HepG2 (cell line): ENCODE results near the gene PRKCD. TPM values are rescaled to one million over a fixed set of nuclear protein-coding genes. Genes with fewer than 3 reads are reported as not detected.

ENCODE experiments used
- ADNP ChIP-seq: sonication (generic); formaldehyde crosslinking; IDR thresholded peaks from 2 replicates; pipeline ENCODE4 v1.4.0; 2020; ENCODE audit warnings: missing genetic modification reagents
- KLF16 ChIP-seq, 2 experiments: sonication (generic) in 1 of 2; formaldehyde crosslinking in 1 of 2; IDR thresholded peaks; 2 replicates each; pipeline versions ENCODE4 v1.6.1 to v1.8.0; 2016 to 2023; ENCODE audit warnings: missing genetic modification reagents in 2 of 2, missing compliant biosample characterization in 1 of 2
- MYNN ChIP-seq: sonication (generic); formaldehyde crosslinking; IDR thresholded peaks from 2 replicates; pipeline ENCODE4 v1.4.0; 2020; ENCODE audit warnings: mild to moderate bottlenecking, low read depth, missing genetic modification reagents
- SPEN ChIP-seq: sonication (generic); formaldehyde crosslinking; IDR thresholded peaks from 2 replicates; pipeline ENCODE4 v1.5.1; 2020; ENCODE audit warnings: low read depth, mild to moderate bottlenecking, missing genetic modification reagents
- ZFP36L2 ChIP-seq: sonication (generic); formaldehyde crosslinking; IDR thresholded peaks from 2 replicates; pipeline ENCODE4 v1.4.0; 2020; ENCODE audit warnings: missing genetic modification reagents
- ZNF121 ChIP-seq: sonication (generic); formaldehyde crosslinking; IDR thresholded peaks from 2 replicates; pipeline ENCODE4 v1.5.0; 2020; ENCODE audit warnings: mild to moderate bottlenecking, missing genetic modification reagents
- ZNF432 ChIP-seq: sonication (generic); formaldehyde crosslinking; IDR thresholded peaks from 2 replicates; pipeline ENCODE4 v1.5.0; 2020; ENCODE audit warnings: missing genetic modification reagents, mild to moderate bottlenecking, borderline replicate concordance
- ZNF614 ChIP-seq: IDR thresholded peaks from 2 replicates; pipeline ENCODE4 v1.6.1; 2018; ENCODE audit warnings: missing biosample characterization, missing genetic modification reagents, inconsistent platforms, borderline replicate concordance
- ZNF768 ChIP-seq: sonication (generic); formaldehyde crosslinking; IDR thresholded peaks from 2 replicates; pipeline ENCODE4 v1.4.0; 2020; ENCODE audit warnings: missing genetic modification reagents
- polyA plus RNA-seq, 8 experiments: library from polyadenylated mRNA; depleted of rRNA in 3 of 8; stranded (reverse) in 7 of 8; unstranded in 1 of 8; fragments of >200 nt; fragmentation: Illumina TruSeq in 4 of 8; extraction: Trizol in 4 of 8; gene quantifications; 2 replicates each; pipeline versions ENCODE4 v1.2.1 to v1.2.3, GENCODE V29; 2011 to 2016; ENCODE audit warnings: low read depth in 4 of 8, missing spikeins in 1 of 8, mixed read lengths in 1 of 8; ENCODE audit not compliant: insufficient read depth in 1 of 8
- total RNA-seq, 5 experiments: library from RNA; depleted of rRNA; stranded (reverse); fragments of >200 nt; fragmentation: Illumina TruSeq; extraction: Trizol; gene quantifications; 2 replicates each; pipeline ENCODE4 v1.2.3, GENCODE V29; 2016; ENCODE audit warnings: low read depth in 1 of 5
- TF ChIP-seq, protein P1 (sequence below): IDR thresholded peaks from 2 replicates; pipeline ENCODE4 v1.4.0; 2020; ENCODE audit warnings: mild to moderate bottlenecking, missing genetic modification reagents
- TF ChIP-seq, protein P2 (sequence below): sonication (generic); formaldehyde crosslinking; IDR thresholded peaks from 2 replicates; pipeline ENCODE4 v1.9.0; 2021; ENCODE audit warnings: missing genetic modification reagents, borderline replicate concordance
- TF ChIP-seq, protein P3 (sequence below): sonication (generic); formaldehyde crosslinking; IDR thresholded peaks from 2 replicates; pipeline ENCODE4 v1.8.0; 2022; ENCODE audit warnings: missing genetic modification reagents, mild to moderate bottlenecking, inconsistent platforms, borderline replicate concordance
- TF ChIP-seq, protein P4 (sequence below): sonication (generic); formaldehyde crosslinking; conservative IDR thresholded peaks from 2 replicates; pipeline ENCODE4 v1.8.1; 2023; ENCODE audit warnings: missing genetic modification reagents
- TF ChIP-seq, protein P5 (sequence below): sonication (generic); formaldehyde crosslinking; IDR thresholded peaks from 2 replicates; pipeline ENCODE4 v1.9.0; 2022; ENCODE audit warnings: missing genetic modification reagents, mild to moderate bottlenecking, borderline replicate concordance
- TF ChIP-seq, protein P6 (sequence below): sonication (generic); formaldehyde crosslinking; IDR thresholded peaks from 2 replicates; pipeline ENCODE4 v1.4.0; 2020; ENCODE audit warnings: mild to moderate bottlenecking, missing genetic modification reagents

Gene PRKCD
- total and polyA plus RNA-seq, 2 of the 13 experiments (the other 11 are each of a cell fraction or from before 2014, with no cell fraction given) = 1.6 to 40.7 TPM

DNA sequence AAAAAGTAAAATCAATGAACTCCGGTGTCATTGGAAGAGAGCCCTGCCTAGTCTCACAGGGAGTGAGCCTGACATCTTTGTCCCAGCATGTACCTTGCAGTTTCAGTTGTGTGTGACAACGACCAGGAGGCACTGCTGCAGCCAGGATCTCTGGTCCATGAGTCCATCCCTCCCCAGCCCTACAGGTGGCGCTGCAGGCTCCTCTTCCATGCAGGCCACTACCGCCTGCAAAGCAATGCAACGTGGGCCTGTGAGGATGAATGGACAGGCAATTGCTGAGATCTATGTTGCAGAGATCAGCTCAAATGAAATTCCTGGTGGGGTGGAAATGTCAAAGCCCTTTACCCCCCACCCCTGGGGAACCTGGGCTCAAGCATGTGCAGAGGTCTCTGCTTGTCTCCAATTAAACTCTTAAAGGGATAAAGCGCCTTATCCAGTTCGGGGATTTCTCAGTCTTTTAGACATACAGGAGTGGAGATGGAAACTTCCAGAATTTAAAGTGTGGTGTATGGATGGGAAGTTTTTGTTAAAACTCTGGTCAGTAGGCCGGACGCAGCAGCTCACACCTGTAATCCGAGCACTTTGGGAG, 59.0 kb downstream of the PRKCD start (continued):
- TF ChIP-seq ZNF768 (CRISPR knock-in tag) = peak; percentile 84
- TF ChIP-seq ZNF614 (CRISPR knock-in tag) = no peak
- peak in 1 of 2 experiments; percentile 40; a peak in 1 of 4 replicates for TF ChIP-seq KLF16 (CRISPR knock-in tag; IDR thresholded peaks at IDR 0.05)
- TF ChIP-seq ZFP36L2 (CRISPR knock-in tag) = no peak
- TF ChIP-seq, protein P1, sequence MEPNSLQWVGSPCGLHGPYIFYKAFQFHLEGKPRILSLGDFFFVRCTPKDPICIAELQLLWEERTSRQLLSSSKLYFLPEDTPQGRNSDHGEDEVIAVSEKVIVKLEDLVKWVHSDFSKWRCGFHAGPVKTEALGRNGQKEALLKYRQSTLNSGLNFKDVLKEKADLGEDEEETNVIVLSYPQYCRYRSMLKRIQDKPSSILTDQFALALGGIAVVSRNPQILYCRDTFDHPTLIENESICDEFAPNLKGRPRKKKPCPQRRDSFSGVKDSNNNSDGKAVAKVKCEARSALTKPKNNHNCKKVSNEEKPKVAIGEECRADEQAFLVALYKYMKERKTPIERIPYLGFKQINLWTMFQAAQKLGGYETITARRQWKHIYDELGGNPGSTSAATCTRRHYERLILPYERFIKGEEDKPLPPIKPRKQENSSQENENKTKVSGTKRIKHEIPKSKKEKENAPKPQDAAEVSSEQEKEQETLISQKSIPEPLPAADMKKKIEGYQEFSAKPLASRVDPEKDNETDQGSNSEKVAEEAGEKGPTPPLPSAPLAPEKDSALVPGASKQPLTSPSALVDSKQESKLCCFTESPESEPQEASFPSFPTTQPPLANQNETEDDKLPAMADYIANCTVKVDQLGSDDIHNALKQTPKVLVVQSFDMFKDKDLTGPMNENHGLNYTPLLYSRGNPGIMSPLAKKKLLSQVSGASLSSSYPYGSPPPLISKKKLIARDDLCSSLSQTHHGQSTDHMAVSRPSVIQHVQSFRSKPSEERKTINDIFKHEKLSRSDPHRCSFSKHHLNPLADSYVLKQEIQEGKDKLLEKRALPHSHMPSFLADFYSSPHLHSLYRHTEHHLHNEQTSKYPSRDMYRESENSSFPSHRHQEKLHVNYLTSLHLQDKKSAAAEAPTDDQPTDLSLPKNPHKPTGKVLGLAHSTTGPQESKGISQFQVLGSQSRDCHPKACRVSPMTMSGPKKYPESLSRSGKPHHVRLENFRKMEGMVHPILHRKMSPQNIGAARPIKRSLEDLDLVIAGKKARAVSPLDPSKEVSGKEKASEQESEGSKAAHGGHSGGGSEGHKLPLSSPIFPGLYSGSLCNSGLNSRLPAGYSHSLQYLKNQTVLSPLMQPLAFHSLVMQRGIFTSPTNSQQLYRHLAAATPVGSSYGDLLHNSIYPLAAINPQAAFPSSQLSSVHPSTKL (CRISPR knock-in tag) = peak; percentile 48; the same call in 1 of the 2 replicates
- TF ChIP-seq, protein P2, sequence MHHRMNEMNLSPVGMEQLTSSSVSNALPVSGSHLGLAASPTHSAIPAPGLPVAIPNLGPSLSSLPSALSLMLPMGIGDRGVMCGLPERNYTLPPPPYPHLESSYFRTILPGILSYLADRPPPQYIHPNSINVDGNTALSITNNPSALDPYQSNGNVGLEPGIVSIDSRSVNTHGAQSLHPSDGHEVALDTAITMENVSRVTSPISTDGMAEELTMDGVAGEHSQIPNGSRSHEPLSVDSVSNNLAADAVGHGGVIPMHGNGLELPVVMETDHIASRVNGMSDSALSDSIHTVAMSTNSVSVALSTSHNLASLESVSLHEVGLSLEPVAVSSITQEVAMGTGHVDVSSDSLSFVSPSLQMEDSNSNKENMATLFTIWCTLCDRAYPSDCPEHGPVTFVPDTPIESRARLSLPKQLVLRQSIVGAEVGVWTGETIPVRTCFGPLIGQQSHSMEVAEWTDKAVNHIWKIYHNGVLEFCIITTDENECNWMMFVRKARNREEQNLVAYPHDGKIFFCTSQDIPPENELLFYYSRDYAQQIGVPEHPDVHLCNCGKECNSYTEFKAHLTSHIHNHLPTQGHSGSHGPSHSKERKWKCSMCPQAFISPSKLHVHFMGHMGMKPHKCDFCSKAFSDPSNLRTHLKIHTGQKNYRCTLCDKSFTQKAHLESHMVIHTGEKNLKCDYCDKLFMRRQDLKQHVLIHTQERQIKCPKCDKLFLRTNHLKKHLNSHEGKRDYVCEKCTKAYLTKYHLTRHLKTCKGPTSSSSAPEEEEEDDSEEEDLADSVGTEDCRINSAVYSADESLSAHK (CRISPR knock-in tag) = no peak
- TF ChIP-seq, protein P3, sequence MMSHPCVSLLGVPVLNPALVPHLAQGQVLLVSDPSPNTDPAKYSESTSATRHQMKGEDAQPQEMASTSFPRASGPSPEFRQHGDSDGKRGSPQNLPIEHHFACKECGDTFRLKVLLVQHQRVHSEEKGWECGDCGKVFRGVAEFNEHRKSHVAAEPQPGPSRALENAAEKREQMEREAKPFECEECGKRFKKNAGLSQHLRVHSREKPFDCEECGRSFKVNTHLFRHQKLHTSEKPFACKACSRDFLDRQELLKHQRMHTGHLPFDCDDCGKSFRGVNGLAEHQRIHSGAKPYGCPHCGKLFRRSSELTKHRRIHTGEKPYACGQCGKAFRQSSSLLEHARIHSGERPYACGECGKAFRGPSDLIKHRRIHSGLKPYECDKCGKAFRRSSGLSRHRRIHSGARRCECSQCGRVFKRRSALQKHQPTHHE (CRISPR knock-in tag) = no peak
- TF ChIP-seq, protein P4, sequence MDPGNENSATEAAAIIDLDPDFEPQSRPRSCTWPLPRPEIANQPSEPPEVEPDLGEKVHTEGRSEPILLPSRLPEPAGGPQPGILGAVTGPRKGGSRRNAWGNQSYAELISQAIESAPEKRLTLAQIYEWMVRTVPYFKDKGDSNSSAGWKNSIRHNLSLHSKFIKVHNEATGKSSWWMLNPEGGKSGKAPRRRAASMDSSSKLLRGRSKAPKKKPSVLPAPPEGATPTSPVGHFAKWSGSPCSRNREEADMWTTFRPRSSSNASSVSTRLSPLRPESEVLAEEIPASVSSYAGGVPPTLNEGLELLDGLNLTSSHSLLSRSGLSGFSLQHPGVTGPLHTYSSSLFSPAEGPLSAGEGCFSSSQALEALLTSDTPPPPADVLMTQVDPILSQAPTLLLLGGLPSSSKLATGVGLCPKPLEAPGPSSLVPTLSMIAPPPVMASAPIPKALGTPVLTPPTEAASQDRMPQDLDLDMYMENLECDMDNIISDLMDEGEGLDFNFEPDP (CRISPR knock-in tag) = no peak
- TF ChIP-seq, protein P5, sequence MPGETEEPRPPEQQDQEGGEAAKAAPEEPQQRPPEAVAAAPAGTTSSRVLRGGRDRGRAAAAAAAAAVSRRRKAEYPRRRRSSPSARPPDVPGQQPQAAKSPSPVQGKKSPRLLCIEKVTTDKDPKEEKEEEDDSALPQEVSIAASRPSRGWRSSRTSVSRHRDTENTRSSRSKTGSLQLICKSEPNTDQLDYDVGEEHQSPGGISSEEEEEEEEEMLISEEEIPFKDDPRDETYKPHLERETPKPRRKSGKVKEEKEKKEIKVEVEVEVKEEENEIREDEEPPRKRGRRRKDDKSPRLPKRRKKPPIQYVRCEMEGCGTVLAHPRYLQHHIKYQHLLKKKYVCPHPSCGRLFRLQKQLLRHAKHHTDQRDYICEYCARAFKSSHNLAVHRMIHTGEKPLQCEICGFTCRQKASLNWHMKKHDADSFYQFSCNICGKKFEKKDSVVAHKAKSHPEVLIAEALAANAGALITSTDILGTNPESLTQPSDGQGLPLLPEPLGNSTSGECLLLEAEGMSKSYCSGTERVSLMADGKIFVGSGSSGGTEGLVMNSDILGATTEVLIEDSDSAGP = peak; percentile 67
- TF ChIP-seq, protein P6, sequence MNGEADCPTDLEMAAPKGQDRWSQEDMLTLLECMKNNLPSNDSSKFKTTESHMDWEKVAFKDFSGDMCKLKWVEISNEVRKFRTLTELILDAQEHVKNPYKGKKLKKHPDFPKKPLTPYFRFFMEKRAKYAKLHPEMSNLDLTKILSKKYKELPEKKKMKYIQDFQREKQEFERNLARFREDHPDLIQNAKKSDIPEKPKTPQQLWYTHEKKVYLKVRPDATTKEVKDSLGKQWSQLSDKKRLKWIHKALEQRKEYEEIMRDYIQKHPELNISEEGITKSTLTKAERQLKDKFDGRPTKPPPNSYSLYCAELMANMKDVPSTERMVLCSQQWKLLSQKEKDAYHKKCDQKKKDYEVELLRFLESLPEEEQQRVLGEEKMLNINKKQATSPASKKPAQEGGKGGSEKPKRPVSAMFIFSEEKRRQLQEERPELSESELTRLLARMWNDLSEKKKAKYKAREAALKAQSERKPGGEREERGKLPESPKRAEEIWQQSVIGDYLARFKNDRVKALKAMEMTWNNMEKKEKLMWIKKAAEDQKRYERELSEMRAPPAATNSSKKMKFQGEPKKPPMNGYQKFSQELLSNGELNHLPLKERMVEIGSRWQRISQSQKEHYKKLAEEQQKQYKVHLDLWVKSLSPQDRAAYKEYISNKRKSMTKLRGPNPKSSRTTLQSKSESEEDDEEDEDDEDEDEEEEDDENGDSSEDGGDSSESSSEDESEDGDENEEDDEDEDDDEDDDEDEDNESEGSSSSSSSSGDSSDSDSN (CRISPR knock-in tag) = peak; percentile 29; the same call in 1 of the 2 replicates
- no peak for TF ChIP-seq ADNP (CRISPR knock-in tag)
- no peak for TF ChIP-seq ZNF432 (CRISPR knock-in tag)
- peak; percentile 61; the same call in 1 of the 2 replicates for TF ChIP-seq ZNF121 (CRISPR knock-in tag)
- 0 out of 2 replicates have a peak, but pooled peaks have one; percentile 24 for TF ChIP-seq SPEN (CRISPR knock-in tag)
- TF ChIP-seq MYNN (CRISPR knock-in tag) = peak; percentile 44; the same call in 1 of the 2 replicates
